NCI-H146 treated with DMSO at 0.1 percent for 48 hours (cell line): ENCODE measurements around the gene TMEM18.

Experiments
- DNase-seq: peaks from one replicate; lab custom pipeline; 2025; ENCODE audit not compliant: unreplicated experiment; lab: John Stamatoyannopoulos, UW

TMEM18 gene

DNA sequence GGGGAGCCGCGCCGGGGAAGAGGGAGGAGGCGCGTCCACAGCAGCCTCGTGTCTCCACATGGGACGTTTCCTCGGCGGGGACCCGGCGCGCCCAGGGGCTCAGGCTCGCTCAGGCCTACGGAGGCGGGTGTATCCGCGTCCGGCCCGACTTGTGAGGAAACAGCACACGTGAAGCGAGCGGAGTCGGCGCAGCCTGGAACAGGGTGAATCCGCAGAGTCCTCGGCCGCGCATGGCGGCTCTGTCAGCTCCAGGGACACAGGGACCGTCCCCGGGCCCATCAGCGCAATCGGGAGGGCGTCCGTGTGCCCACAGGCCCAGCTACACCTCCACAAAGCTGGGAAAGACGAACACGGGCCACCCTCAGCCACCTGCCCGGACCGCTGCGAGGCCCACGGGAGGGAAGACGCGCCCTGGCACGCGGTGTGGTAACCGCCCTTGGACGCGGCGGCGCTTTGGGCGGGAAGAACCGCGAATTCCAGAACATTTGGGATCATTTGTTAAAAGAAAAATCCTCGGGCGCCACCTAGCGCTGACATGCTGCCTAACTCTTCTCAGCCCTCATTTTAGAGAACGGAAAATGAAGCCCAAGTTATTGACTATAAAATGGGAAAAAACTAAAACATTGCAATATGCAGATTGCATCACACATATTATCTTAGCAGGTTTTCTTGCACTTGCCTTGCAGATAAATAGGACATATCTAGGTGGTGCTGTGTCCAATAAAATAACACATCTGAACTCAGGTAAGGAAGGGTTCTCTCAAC is 40.4 kb downstream of the TMEM18 start:
- DNase-seq, result no peak

DNA sequence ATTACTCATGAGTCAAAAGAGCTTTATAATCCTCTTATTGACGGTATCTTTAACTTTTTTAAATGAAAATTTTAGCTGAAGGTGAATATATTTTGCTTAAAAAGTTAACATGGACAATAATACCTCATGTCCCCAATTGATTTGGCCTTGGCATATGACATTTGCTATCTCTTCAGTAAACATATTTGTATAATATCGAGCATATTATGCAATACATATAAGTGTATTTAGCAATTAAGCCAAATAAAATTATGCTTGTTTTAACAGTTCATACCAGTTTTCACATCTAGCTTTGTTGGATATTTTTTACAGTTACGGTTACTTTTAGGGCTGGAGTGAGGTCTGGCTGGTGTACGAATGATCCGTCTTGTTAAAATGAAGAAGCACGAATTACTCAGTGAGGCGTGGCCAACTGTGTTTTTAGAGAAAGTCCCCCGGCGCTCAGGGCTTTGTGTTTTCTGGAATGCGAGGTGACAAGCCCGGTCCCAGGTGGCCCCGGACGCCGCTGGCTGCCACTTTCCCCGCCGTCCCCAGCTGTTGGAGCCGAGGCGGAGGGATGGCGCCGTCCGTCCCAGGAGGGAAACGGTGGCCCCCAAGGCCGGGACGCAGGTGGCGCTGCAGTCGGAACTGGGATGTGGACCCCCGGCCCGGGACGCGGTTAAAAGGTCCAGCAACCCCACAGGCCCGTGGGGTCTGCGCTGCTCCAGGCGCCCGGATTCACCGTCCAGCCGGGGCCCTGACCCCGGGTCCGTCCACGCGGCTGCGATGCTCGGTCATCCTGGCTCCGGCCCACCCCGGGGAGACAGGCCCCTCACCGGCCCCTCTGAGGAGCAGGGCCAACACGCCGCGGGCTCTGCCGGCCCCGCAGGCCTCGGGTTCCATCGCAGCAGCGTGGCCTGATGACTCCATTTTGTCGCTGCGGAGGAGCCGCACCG is 41.3 kb downstream of the TMEM18 start:
- DNase-seq, result no peak

DNA sequence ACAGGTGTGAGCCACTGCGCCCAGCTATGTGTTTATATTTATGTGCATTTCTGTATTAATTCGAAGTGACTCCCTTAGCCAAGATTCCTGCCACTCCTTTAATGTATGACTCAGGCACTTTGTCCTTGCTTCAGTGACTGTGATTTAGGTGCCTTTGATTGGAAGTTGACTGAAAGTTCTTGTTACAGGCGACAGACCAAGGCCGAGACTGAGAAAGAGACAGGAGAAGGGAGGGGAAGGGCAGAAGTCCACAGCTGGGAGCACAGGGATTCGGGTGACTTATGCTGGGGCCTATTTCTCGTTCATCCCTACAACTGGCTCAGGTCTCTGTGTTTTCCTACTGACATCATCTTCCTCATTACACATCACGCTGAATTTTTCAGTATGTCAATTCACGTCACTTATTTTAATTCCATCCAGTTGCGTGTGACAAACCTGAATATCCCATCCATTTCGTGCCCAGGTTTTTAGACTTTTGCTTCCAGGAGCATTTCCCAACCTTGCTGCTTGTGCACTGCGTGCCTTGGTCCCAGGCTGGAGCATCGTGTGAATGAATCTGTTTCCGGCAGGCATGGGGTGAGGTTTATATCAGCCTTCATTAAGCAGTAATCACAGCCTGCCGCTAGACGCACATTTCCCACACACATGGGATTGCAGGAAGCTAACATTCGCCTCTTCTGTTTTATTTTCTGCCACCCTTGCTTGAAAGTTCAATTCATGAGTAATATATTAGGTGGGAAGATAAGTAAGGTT is 42.4 kb downstream of the TMEM18 start:
- DNase-seq, result no peak

DNA sequence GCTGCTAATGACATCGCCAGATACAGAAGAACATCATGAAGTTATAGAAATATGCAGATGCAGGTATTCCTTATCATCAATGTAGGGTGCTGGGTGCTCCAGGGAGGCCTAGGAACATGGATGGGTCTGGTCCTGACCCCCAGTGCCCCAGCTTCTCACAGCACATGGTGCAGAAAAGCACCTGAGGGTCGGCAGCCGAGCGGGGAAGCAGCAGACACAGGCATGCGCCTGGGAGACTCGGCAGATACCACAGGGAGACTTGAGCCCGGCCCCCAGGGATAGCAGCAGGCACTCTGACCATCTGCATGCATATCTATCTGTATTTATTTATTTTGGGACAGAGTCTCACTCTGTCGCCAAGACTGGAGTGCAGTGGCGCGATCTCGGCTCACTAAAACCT is 43.2 kb downstream of the TMEM18 start:
- DNase-seq, result no peak

DNA sequence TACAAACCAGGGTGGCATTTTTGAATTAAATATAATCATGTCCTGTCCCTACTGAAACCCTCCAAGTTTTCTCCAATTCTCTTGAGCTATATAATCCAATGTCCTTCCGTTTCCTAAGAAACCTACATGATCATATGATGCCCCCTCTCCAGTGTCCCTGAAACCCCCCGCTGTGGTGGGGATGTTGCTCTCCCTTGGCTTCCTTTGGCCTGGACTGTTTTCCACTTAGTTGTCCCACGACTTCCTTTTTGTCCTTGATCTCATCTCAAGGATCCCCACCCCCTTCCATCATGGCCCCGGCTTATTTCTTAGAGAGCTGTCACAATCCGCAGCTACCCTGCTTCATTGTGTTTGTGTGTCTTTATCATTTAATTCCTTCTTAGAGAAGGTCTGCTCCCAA is 43.8 kb downstream of the TMEM18 start:
- DNase-seq, result no peak

DNA sequence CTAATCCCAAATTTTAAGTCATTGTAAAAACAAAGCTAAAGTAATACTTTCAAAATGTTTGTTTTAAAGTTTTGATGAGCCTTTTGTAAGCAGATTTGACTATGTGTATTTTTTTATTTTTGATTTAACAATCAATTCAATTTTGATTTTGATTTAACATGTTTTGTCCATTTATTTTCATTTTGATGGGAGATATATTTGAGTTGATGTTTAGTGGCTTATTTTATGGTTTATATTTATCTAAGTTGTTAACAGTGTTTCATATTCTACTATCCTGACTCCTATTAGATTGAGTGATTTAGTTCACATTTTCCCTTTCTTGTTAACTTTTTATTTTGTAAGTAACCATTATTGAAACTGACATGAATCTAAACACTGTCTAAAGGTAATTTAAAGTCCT is 44.7 kb downstream of the TMEM18 start:
- no peak for DNase-seq

DNA sequence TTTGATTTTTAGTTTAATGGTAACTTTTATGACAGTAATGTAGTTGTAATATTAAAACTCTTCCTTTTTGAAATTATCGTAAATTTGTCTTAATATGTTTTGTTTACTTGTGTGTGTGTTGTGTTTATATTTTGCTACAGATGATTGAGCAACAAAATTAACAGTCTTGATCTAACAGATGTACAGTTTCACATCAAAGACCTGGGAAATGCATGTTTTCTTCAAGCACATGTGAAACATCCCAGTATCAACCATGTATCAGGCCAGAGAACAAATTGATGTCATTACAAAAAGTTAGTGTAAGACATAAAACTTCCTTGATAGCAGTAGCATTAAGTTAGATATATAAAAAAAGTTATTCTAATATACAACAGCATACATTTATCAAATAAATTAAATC is 45.5 kb downstream of the TMEM18 start:
- no peak for DNase-seq

DNA sequence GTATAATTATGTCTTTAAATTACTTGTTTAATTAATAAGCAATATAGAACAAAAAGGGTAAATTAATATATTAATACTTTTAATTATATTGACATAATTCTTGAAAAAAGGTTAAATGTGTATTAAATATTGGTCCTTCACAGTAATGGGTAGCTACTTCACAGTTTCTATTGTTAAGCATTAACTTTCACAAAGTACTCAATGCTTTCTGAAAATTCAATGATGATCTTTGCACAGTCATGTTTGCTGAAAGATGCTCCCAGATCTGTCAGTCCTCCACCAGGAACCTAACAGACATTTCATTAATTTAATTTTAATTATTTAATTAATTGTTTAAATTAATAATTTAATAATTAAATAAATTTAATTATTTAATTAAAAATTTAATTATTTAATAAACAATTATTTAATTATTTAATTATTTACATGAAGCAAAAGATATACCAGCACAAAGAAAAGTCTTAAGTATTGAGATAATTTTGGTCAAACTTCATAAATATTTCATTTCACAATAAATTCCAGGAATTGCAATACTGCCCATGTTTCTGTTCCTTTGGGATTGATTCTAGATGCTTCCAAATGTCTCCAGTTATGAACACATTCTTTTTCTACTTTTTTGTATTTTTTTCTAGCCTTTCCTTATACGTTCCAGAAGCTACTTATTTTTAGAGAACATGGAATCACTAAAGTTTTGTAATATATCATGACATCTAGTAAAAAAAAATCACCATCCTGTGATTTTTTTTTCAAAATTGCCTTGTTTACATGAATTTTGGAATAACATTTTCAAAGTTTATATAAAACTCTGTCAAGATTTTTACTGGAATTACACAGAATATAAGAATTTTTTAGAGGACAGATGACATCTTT is 46.5 kb downstream of the TMEM18 start:
- no peak for DNase-seq

DNA sequence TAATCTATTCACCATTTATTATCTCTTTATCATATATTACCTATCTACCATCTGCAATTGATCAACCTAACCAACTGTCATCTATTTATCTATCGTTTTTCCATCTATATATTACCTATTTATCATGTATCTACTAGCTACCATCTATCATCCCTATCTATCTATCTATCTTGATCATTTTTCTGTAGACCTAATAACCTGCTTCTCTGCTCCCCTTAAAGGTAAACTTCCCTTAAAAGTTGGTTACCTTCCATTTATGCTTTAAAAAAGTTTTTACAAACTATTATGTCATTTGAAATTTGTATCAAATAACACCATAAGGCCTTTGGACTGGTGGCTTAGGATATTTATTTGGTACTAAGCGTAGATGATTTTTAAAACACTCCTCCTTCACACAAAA is 47.2 kb downstream of the TMEM18 start:
- no peak for DNase-seq

DNA sequence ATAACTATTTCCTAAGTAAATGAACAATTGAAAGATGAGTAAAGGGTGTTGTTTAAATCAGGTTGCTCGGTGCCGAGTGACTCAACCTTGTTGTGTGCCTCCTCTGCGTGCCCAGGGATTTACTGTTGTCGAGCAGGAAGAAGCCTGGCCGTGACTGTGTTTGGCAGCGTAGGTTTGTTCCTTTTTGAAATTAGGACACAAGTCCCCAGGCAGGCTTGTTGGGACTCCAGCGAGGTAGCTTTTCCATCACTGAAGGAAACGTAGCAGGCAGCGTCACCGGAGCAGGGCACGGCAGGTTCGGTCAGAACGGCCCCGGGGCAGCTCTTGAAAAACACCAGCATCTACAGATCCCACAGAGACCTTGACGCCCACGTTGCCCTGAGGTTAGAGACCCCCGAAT is 48.6 kb downstream of the TMEM18 start:
- no peak for DNase-seq

DNA sequence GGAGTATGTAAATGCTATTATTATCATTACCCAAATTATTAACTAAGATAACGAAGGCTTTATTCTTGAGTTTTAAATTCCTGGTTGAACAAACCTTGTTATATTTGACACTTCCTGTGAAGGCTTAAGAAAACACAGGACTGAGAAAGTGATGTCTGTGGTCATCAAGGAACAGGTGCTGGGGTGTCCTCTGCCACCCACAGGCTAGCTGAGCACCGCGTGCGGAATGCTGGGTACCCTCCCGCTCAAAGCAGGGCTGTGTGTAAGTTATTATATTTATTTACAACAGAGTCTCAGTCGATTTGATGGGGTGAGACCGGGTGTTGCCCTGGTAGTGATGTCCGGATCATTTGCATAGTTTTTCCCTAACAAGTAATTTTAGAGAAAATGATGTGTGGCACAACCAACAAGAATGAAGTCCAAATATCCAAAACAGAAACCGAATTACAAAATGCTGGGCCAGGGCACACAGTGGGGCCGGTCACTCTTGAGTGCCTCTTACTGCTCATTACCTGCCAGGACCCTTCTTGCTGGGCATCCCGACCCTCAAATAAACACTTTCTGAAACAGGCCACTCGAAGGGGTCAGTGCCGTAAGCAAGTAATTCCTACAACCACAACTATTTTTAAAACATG is 49.2 kb downstream of the TMEM18 start:
- no peak for DNase-seq

DNA sequence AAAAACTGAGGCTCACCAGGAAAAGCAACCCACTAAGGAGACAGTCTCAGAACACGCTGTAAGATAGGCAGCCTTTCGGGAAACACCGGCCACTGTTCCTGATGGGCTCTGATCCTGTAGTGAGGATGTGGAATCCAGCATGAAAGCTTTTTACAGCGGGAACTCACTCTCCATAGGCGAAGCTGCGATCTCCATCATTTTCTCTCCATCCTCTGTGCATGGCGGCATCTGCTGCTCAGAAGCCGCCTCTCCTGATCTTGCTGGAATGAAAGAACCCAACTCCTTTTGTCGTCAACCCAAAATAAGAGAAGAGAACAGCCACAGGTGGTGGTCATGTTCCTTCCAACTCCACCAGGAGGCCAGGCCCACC is 49.9 kb downstream of the TMEM18 start:
- no peak for DNase-seq

DNA sequence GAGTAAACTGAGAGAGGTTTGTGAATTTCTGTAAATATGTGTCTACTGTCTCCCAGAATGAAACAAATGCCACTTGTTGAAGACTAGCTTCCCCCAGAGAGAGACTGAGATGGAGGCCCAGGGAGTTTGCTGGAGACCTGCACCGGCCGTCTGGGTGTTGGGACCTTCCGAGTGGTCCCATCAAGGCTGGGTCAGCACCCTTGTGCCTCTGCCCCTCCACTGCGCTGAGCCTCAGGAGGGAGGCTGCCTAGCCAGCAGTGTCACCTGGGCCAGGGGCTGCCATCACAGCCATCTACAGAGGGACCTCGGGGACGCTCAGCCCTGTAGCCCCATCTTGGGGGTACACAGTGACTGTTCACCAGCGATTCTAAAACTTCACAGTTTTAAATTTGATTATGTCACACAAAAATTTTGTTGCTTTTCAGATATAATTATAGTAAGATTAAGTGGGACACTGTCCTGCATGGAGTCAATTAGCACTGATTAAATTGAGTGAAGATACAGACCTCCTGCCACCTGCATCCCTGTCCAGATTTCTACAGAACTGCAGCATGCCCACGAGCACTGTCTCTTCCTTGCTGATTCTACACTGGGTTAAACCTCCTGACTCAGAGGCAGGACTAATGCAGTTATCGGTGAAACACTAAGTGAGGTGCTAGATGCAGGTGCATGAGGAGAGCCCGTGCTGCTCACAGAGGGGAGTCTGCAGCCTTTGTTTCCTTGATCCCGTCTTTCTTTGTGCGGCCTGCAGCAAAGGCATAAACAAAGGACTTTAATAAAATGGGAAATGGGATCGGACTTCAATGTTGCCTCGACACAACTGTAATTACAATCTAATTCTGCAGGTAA is 50.5 kb downstream of the TMEM18 start:
- peak; percentile 74 for DNase-seq

DNA sequence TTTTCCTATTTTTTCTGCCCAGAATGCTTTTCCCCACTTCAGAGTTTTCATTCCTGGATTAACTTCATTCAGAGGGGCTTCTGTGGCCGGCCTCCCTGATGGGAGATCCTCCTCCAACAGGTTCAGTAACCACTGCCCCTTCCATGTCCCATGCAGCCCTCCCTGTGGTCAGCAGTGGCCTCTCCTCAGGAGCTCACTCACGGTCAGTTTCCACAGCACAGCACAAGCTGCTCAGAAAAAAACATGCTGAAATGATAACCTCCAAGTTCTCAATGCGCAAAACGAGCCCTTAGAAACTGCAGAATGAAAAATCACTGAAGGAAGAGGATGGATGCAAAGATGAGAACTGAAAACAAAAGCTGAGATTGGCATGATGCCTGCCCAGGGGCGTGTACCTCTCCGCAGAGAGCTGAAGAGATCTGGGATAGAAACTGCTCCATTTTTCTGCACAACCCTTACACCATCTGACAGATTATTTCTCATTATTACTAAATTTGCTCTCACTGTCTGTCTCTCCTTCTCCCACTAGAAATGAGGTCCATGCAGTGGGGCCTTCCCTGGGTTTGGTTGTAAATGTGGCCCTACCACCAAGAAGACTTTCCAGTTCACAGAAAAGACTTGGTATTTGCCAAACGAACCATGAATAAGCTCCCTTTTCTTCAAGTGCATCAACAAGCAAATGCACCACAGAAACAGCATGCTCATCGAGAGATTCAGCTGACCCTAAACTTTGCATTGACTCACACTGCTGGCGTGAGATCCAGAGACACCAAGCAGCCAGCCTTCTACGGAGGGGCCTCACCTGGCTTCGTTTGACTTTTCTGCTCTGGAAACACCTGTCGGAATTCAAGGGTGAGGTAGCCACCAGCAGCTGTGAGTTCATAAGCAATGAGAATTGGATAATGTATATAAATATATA is 51.5 kb downstream of the TMEM18 start:
- DNase-seq, result no peak

DNA sequence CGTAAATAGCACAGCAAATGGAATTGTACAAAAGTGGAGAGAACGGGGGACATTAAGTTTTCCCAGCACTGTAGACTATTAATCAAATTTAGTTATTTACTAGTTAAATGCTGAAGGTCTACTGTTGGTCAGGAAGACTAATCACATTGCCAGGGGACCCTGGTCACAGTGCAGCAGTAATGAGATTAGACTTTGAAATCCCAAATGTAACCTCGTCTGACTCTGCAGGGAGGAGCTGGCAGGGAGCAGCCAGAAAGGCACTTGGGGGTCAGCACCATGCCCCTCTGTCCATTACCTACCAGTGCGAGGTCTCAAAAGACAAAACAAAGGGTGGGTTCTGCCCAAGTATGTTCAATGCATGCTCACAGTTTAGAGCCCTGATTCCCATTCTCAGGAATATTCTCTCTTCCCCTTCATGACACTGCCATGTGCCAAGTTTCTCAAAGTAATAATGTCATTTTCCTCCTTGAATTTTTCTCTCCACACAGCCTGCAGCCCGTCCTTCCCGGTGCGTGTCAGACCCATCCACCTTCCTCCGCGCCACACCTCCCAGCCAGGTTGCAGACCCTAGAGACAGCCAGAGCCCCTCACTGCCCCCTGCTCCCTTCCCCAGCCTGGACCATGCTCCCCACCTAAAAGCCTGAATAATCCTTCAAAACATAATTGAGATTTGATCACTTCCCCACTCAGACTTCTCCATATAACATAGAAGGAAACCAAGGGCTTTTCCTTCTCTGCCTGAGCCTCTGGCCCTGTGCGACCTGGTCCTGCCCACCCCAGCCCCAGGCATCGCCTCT is 52.5 kb downstream of the TMEM18 start:
- DNase-seq, result no peak

DNA sequence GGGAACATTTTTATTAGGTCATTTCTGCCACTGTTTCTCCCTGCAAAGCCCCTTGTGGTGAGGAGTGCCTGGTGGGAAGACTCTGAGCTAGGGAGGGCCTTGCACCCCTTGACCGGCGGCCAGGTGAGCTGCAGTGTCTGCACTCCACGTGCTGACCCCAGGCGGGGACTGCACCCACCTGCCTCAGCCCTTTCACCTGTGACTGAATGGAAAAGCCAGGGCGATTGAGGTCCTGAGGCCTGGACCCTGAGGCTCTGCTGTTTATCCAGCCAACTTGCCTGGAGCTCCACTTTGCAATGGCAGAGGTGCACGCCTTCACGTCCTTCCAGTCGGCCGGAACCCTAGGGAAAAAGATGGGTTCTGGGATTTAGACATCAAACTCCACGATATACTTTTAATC is 53.1 kb downstream of the TMEM18 start:
- DNase-seq, result no peak

DNA sequence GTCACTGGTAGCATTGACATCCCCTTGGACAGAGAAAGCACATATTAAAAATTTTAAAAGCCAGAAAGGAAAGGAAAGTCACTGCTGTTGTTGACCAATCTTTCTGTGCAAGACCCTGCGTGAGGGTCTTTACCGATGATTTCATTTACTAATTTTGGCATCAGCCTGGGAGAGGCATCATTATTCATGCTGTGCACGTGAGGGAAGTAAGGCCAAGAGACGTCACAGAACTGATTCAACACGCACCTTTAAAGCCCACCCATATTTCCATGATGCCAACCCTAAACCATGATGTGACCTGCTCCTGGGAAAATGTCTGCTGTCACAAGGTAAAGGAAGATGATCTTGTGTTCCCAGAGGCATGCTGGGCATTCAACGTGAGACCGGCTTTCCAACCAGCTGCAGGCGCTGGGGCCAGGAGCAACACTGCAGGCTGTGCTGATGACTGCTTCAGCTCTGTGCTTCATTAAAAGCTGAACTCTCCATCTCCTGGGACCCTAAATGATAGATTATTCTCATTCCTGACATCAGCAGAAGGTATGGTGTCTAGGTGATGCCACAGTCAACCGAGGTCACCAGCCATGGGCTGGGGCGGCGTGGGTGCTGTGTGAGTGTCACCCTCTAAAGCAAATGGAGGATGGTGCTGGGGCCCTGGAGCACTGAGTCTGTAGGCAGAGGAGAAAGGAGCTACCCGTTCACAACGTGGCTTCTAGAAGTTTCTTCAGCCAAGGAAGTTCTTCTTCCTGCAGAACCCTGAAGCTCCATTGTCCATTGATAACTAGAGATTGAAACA is 53.9 kb downstream of the TMEM18 start:
- no peak for DNase-seq
